Measurements from ENCODE around the gene CDH23. TPM values are rescaled to one million over a fixed set of nuclear protein-coding genes. Genes with fewer than 3 reads are reported as not detected.

The CDH23 gene
- total RNA-seq, 1 donor: 0.36 TPM

GRCh38 chr10:71584461-71584860 lies 187.7 kb downstream of the CDH23 start:
- Histone ChIP-seq H3K27me3 (ENCODE audit: insufficient read depth, low read length) (peaks cover 14% of the 10 kb centered on the region), H4K20me1 (ENCODE audit: insufficient read depth, low read length) (no peaks in the 10 kb centered on the region), H3K79me2 (ENCODE audit: insufficient read depth, low read length) (no peaks in the 10 kb centered on the region), H3K4me1 (ENCODE audit: insufficient read depth, low read length) (no peaks in the 10 kb centered on the region), H3K27ac (ENCODE audit: low read depth, low read length) (no peak overlapping the region), H3K4me3 (ENCODE audit: insufficient read depth, low read length) (no peak overlapping the region), H3K9me3 (ENCODE audit: low read depth, low read length) (no peaks in the 10 kb centered on the region), H2AFZ (ENCODE audit: low read length) (no peak overlapping the region), H3K36me3 (ENCODE audit: insufficient read depth, low read length) (no peaks in the 10 kb centered on the region), H3K4me2 (ENCODE audit: insufficient read depth, low read length) (no peak overlapping the region)
- no peak for TF ChIP-seq CTCF (IDR thresholded peaks at IDR 0.05; ENCODE audit: extremely low read depth, low read depth, low read length)
- no peak for DNase-seq (ENCODE audit: insufficient read length, low spot score, missing footprints)

GRCh38 chr10:71584902-71585563 lies 188.3 kb downstream of the CDH23 start:
- Histone ChIP-seq H3K79me2 (ENCODE audit: insufficient read depth, low read length) (no peaks in the 10 kb centered on the region), H3K36me3 (ENCODE audit: insufficient read depth, low read length) (no peaks in the 10 kb centered on the region), H3K4me3 (ENCODE audit: insufficient read depth, low read length) (no peak overlapping the region), H2AFZ (ENCODE audit: low read length) (no peak overlapping the region), H3K27ac (ENCODE audit: low read depth, low read length) (no peak overlapping the region), H3K4me2 (ENCODE audit: insufficient read depth, low read length) (no peak overlapping the region), H3K27me3 (ENCODE audit: insufficient read depth, low read length) (peaks cover 19% of the 10 kb centered on the region), H3K9me3 (ENCODE audit: low read depth, low read length) (no peaks in the 10 kb centered on the region), H4K20me1 (ENCODE audit: insufficient read depth, low read length) (no peaks in the 10 kb centered on the region), H3K4me1 (ENCODE audit: insufficient read depth, low read length) (no peaks in the 10 kb centered on the region)
- DNase-seq (ENCODE audit: insufficient read length, low spot score, missing footprints): peak; percentile 22
- no peak for TF ChIP-seq CTCF (IDR thresholded peaks at IDR 0.05; ENCODE audit: extremely low read depth, low read depth, low read length)

- Histone ChIP-seq H3K4me3 (ENCODE audit: insufficient read depth, low read length) (no peak overlapping the region), H3K9me3 (ENCODE audit: low read depth, low read length) (no peaks in the 10 kb centered on the region), H3K4me2 (ENCODE audit: insufficient read depth, low read length) (no peak overlapping the region), H4K20me1 (ENCODE audit: insufficient read depth, low read length) (no peaks in the 10 kb centered on the region), H3K4me1 (ENCODE audit: insufficient read depth, low read length) (no peaks in the 10 kb centered on the region), H3K79me2 (ENCODE audit: insufficient read depth, low read length) (no peaks in the 10 kb centered on the region), H2AFZ (ENCODE audit: low read length) (no peak overlapping the region), H3K36me3 (ENCODE audit: insufficient read depth, low read length) (no peaks in the 10 kb centered on the region), H3K27me3 (ENCODE audit: insufficient read depth, low read length) (peaks cover 19% of the 10 kb centered on the region), H3K27ac (ENCODE audit: low read depth, low read length) (no peak overlapping the region)
- TF ChIP-seq CTCF (IDR thresholded peaks at IDR 0.05; ENCODE audit: extremely low read depth, low read depth, low read length): no peak
- DNase-seq (ENCODE audit: insufficient read length, low spot score, missing footprints): peak; percentile 6
These were observed 189.0 kb downstream of the CDH23 start for GRCh38 chr10:71585564-71586290.

GRCh38 chr10:71587941-71588573 lies 191.3 kb downstream of the CDH23 start:
- DNase-seq (ENCODE audit: insufficient read length, low spot score, missing footprints): no peak
- Histone ChIP-seq H3K4me1 (ENCODE audit: insufficient read depth, low read length) (no peaks in the 10 kb centered on the region), H3K9me3 (ENCODE audit: low read depth, low read length) (no peaks in the 10 kb centered on the region), H4K20me1 (ENCODE audit: insufficient read depth, low read length) (no peaks in the 10 kb centered on the region), H3K36me3 (ENCODE audit: insufficient read depth, low read length) (no peaks in the 10 kb centered on the region), H3K4me2 (ENCODE audit: insufficient read depth, low read length) (no peak overlapping the region), H2AFZ (ENCODE audit: low read length) (no peak overlapping the region), H3K79me2 (ENCODE audit: insufficient read depth, low read length) (no peaks in the 10 kb centered on the region), H3K27me3 (ENCODE audit: insufficient read depth, low read length) (peaks cover 37% of the 10 kb centered on the region), H3K27ac (ENCODE audit: low read depth, low read length) (no peak overlapping the region), H3K4me3 (ENCODE audit: insufficient read depth, low read length) (no peak overlapping the region)
- TF ChIP-seq CTCF (IDR thresholded peaks at IDR 0.05; ENCODE audit: extremely low read depth, low read depth, low read length): no peak
